Panc1 (cell line): ENCODE results near the gene UGGT1. TPM values are rescaled to one million over a fixed set of nuclear protein-coding genes. Genes with fewer than 3 reads are reported as not detected.
"Not testable (repeated sequence)": the region's sequence is repeated elsewhere in the genome, so short reads cannot be mapped to it uniquely, and the experiment has no call there.

Experiments used
- ATAC-seq: fragments of 200-7000 bp; cut with Tn5 transposase; 2 replicates; pipeline ENCODE4 v1.9.1; 2020; ENCODE audit warnings: mild to moderate bottlenecking, moderate library complexity
- BruUV-seq: library from RNA; stranded (reverse); fragments of 400-500 nt; replicated peaks from 2 replicates; lab custom pipeline; 2021; lab: Mats Ljungman, UMichigan
- CTCF ChIA-PET: fragments of 300-600 bp; sonication (Branson Sonifier 250); formaldehyde crosslinking; loops from one replicate; lab custom pipeline; 2022; ENCODE audit warnings: antibody characterized with exemption; lab: Charles Lee
- POLR2A ChIA-PET: fragments of 300-600 bp; sonication (Branson Sonifier 250); formaldehyde crosslinking; loops from one replicate; lab custom pipeline; 2022; ENCODE audit warnings: antibody characterized with exemption; lab: Charles Lee
- DNase-seq: peaks from one replicate; pipeline ENCODE4 v3.0.0-alpha.2; 2010; ENCODE audit warnings: low read depth, low spot score
- H3K27ac ChIP-seq: 2 replicates; pipeline ENCODE4 v1.5.1; 2011; ENCODE audit warnings: mild to moderate bottlenecking, low read length, inconsistent platforms
- H3K27me3 ChIP-seq: fragments of 200-500 bp; sonication (Bioruptor generic); 2 replicates; pipeline ENCODE4 v1.6.0; 2014; ENCODE audit warnings: low read length, inconsistent platforms; ENCODE audit not compliant: control insufficient read depth, insufficient read depth
- H3K36me3 ChIP-seq: fragments of 200-500 bp; sonication (Bioruptor generic); 2 replicates; pipeline ENCODE4 v1.5.1; 2014; ENCODE audit warnings: inconsistent platforms, mild to moderate bottlenecking, low read length, moderate library complexity; ENCODE audit not compliant: control insufficient read depth, insufficient read depth
- H3K4me1 ChIP-seq: 2 replicates; pipeline ENCODE4 v1.5.1; 2011; ENCODE audit warnings: inconsistent platforms, mild to moderate bottlenecking, low read length, moderate library complexity; ENCODE audit not compliant: control insufficient read depth, insufficient read depth
- H3K4me3 ChIP-seq, 2 experiments: 2 replicates each; pipeline ENCODE4 v1.5.1; 2011 to 2012; ENCODE audit warnings: low read depth in 2 of 2, low read length in 2 of 2, mild to moderate bottlenecking in 2 of 2, inconsistent platforms in 1 of 2, moderate library complexity in 1 of 2
- H3K9me3 ChIP-seq: fragments of 200-500 bp; sonication (Bioruptor generic); 2 replicates; pipeline ENCODE4 v1.5.1; 2014; ENCODE audit warnings: low read depth, mild to moderate bottlenecking, inconsistent platforms, low read length, moderate library complexity; ENCODE audit not compliant: control insufficient read depth, insufficient read depth
- CTCF ChIP-seq: fragments of 450-650 bp; IDR thresholded peaks from 2 replicates; pipeline ENCODE4 v1.5.1; 2017; ENCODE audit warnings: mild to moderate bottlenecking
- POLR2AphosphoS5 ChIP-seq: IDR thresholded peaks from 2 replicates; pipeline ENCODE4 v1.6.1; 2012; ENCODE audit warnings: mild to moderate bottlenecking, low read depth, low read length, moderate library complexity
- SIN3A ChIP-seq: IDR thresholded peaks from 2 replicates; pipeline ENCODE4 v1.6.1; 2012; ENCODE audit warnings: low read depth, mild to moderate bottlenecking, low read length, moderate library complexity, borderline replicate concordance; ENCODE audit not compliant: insufficient read depth
- TCF7L2 ChIP-seq: IDR thresholded peaks from 2 replicates; pipeline ENCODE4 v1.6.1; 2011; ENCODE audit warnings: mild to moderate bottlenecking, low read depth, low read length, inconsistent platforms
- in situ Hi-C: cut with HindIII; loops from 2 replicates; pipeline ENCODE4 v1.10.0; 2016; ENCODE audit warnings: low sequenced_read_pairs, low pct_unique_long_range_greater_than_20kb
- intact Hi-C: fragments of 100-400 bp; cut with micrococcal nuclease; formaldehyde crosslinking; loops from one replicate; pipeline ENCODE4 v1.10.0; 2022; ENCODE audit not compliant: unreplicated experiment
- total RNA-seq: library from RNA; stranded (reverse); gene quantifications from one replicate; pipeline ENCODE4 v1.2.1, GENCODE V29; 2021; ENCODE audit not compliant: unreplicated experiment
- TF ChIP-seq, protein P1 (sequence below), 2 experiments: IDR thresholded peaks; 2 replicates each; pipeline ENCODE4 v1.6.1; 2011 to 2012; ENCODE audit warnings: low read depth in 2 of 2, control low read depth in 1 of 2, low read length in 1 of 2, mild to moderate bottlenecking in 1 of 2, moderate library complexity in 1 of 2; ENCODE audit not compliant: insufficient read depth in 1 of 2

UGGT1 gene
- total RNA-seq, 1 experiment from 2014 or later, result 64.2 TPM

DNA sequence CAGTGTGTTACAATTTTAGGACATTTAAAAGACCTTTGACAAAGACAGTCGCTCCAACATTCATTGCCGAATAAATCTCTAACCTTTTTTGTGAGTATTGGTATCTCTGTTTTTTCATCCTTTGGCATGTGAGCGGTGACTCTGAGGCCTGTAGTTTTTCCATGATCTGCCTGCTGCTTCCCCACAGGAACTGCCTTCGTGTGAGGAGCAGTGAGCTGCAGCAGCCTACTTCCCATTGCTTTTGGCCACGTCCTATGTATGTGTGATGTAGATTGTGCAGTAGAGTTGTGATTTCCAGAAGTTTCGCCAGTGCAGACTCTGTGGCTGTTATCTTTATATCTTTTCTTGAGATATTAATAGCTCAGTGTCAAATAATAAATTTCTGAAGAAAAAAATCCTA, 79.8 kb downstream of the UGGT1 start:
- H3K36me3 ChIP-seq, result peaks cover 26% of the 10 kb centered on the region
- H3K27ac ChIP-seq, result no peak overlapping the region
- ATAC-seq (no peak), DNase-seq (no peak)
- intact Hi-C loops, result no loop called here
- TF ChIP-seq SIN3A, result no peak
- TF ChIP-seq POLR2AphosphoS5, result no peak
- TF ChIP-seq CTCF, result no peak
- TF ChIP-seq, protein P1, sequence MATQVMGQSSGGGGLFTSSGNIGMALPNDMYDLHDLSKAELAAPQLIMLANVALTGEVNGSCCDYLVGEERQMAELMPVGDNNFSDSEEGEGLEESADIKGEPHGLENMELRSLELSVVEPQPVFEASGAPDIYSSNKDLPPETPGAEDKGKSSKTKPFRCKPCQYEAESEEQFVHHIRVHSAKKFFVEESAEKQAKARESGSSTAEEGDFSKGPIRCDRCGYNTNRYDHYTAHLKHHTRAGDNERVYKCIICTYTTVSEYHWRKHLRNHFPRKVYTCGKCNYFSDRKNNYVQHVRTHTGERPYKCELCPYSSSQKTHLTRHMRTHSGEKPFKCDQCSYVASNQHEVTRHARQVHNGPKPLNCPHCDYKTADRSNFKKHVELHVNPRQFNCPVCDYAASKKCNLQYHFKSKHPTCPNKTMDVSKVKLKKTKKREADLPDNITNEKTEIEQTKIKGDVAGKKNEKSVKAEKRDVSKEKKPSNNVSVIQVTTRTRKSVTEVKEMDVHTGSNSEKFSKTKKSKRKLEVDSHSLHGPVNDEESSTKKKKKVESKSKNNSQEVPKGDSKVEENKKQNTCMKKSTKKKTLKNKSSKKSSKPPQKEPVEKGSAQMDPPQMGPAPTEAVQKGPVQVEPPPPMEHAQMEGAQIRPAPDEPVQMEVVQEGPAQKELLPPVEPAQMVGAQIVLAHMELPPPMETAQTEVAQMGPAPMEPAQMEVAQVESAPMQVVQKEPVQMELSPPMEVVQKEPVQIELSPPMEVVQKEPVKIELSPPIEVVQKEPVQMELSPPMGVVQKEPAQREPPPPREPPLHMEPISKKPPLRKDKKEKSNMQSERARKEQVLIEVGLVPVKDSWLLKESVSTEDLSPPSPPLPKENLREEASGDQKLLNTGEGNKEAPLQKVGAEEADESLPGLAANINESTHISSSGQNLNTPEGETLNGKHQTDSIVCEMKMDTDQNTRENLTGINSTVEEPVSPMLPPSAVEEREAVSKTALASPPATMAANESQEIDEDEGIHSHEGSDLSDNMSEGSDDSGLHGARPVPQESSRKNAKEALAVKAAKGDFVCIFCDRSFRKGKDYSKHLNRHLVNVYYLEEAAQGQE (IDR thresholded peaks at IDR 0.05; ENCODE audit: insufficient read depth in 1 of 2, low read depth in 2 of 2, low read length in 1 of 2), result no peak
- no peak for TF ChIP-seq TCF7L2
- no peaks in the 10 kb centered on the region for H3K4me1 ChIP-seq
- ChIA-PET CTCF (no interaction called here), POLR2A (interaction anchor here (1.0 kb wide), 1 partner anchor 80 kb away, joined by 3 read pairs; the partner anchor contains the start of gene UGGT1)
- BruUV-seq, result no TSS peak
- in situ Hi-C loops, result no loop called here
- no peaks in the 10 kb centered on the region for H3K27me3 ChIP-seq
- no peak overlapping the region for H3K4me3 ChIP-seq
- no peaks in the 10 kb centered on the region for H3K9me3 ChIP-seq

- in situ Hi-C loops (no loop called here), intact Hi-C loops (no loop called here)
- Histone ChIP-seq H3K4me3 (no peak overlapping the region), H3K4me1 (no peaks in the 10 kb centered on the region), H3K27ac (no peak overlapping the region), H3K36me3 (peaks cover 26% of the 10 kb centered on the region), H3K27me3 (no peaks in the 10 kb centered on the region), H3K9me3 (no peaks in the 10 kb centered on the region)
- ATAC-seq, result peak; percentile 60
- peak; percentile 43 for TF ChIP-seq CTCF
- no peak for TF ChIP-seq TCF7L2
- no peak for DNase-seq
- POLR2A ChIA-PET, result no interaction called here
- CTCF ChIA-PET, result no interaction called here
- BruUV-seq, result no TSS peak
Measured at GRCh38 chr2:128172191-128172590, 81.2 kb downstream of the UGGT1 start.

DNA sequence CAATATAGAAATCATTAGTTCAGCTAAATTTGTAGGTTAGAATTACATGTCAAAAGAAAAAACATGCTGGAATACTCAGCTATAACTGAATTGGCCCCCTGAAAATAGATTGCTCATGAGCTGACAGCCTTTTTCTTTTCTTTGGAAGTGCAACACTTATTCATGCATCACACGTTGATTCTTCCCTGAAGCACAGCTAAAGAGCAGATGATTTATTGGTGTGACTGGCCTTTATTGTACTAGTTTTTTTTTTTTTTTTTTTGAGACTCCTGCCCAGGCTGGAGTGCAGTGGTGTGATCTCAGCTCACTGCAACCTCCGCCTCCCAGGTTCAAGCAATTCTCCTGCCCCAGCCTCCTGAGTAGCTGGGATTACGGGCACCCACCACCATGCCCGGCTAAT, 83.1 kb downstream of the UGGT1 start:
- H3K4me3 ChIP-seq, H3K9me3 ChIP-seq, DNase-seq, BruUV-seq, intact Hi-C loops, ATAC-seq, CTCF ChIA-PET, in situ Hi-C loops, H3K4me1 ChIP-seq, POLR2A ChIA-PET, H3K27ac ChIP-seq, H3K27me3 ChIP-seq: not testable (repeated sequence)
- peaks cover 29% of the 10 kb centered on the region for H3K36me3 ChIP-seq
